Bronchial epithelial cell (primary cell): Measurements from ENCODE around the gene METTL21A. TPM values are rescaled to one million over a fixed set of nuclear protein-coding genes. Genes with fewer than 3 reads are reported as not detected.

Experiments used
- DNase-seq: peaks from one replicate; pipeline ENCODE4 v3.0.0-alpha.2; 2010; ENCODE audit warnings: low read depth
- FAIRE-seq: peaks from 2 replicates; lab custom pipeline; 2011; peaks lifted over from hg19 to GRCh38; lab: Jason Lieb, UNC
- H3K27me3 ChIP-seq: 2 replicates; pipeline ENCODE4 v1.5.1; 2011; ENCODE audit warnings: low read length; ENCODE audit not compliant: control insufficient read depth, insufficient read depth
- H3K36me3 ChIP-seq: 2 replicates; pipeline ENCODE4 v1.5.1; 2011; ENCODE audit warnings: low read length; ENCODE audit not compliant: control insufficient read depth, insufficient read depth
- H3K4me3 ChIP-seq: 2 replicates; pipeline ENCODE4 v1.5.1; 2011; ENCODE audit warnings: mild to moderate bottlenecking, low read depth, low read length, control low read depth
- CTCF ChIP-seq: IDR thresholded peaks from 2 replicates; pipeline ENCODE4 v1.5.1; 2011; ENCODE audit warnings: mild to moderate bottlenecking, moderate library complexity, low read length, control low read depth, inconsistent platforms; ENCODE audit not compliant: insufficient read depth, severe bottlenecking
- total RNA-seq: library from RNA; depleted of rRNA; stranded (reverse); fragments of >200 nt; gene quantifications from 2 replicates; pipeline ENCODE4 v1.2.1, GENCODE V29; 2014

METTL21A gene
- total RNA-seq, 1 donor from 2014 or later = 11.6 TPM

GRCh38 chr2:207567671-207568070 is 57.5 kb downstream of the METTL21A start:
- H3K27me3 ChIP-seq = no peaks in the 10 kb centered on the region
- no peak overlapping the region for H3K4me3 ChIP-seq
- TF ChIP-seq CTCF = no peak
- FAIRE-seq (no peak), DNase-seq (no peak)
- H3K36me3 ChIP-seq = peaks cover 6% of the 10 kb centered on the region

- peaks cover 9% of the 10 kb centered on the region for H3K36me3 ChIP-seq
- DNase-seq = no peak
- H3K4me3 ChIP-seq = no peak overlapping the region
- no peak for FAIRE-seq
- no peaks in the 10 kb centered on the region for H3K27me3 ChIP-seq
- TF ChIP-seq CTCF = no peak
Observed at GRCh38 chr2:207565736-207566500, 59.3 kb downstream of the METTL21A start.

Other genes starting within 250 kb of the METTL21A start
- gene CREB1, start 95.4 kb downstream of the METTL21A start, total RNA-seq = 28.3 and 36.9 TPM in 2 replicates
- 5.5 and 8.3 TPM in 2 replicates for gene CCNYL1, start 86.2 kb upstream of the METTL21A start, total RNA-seq
- gene FZD5, start 144.5 kb upstream of the METTL21A start, total RNA-seq = 2.9 and 4.2 TPM in 2 replicates